HEK293 (cell line): ENCODE results near the gene OPCML.

Experiments used
- CTCF ChIA-PET: fragments of 350-600 bp; formaldehyde crosslinking; extraction: SDS; loops from one replicate; lab custom pipeline; 2021; ENCODE audit warnings: antibody characterized with exemption; lab: Yijun Ruan, JAX
- POLR2A ChIA-PET: fragments of 300-600 bp; formaldehyde crosslinking; extraction: SDS; loops from one replicate; lab custom pipeline; 2020; ENCODE audit warnings: antibody characterized with exemption, inconsistent platforms; lab: Yijun Ruan, JAX
- H3K27ac ChIP-seq: fragments of 200-500 bp; sonication (Bioruptor generic); 2 replicates; pipeline ENCODE4 v1.5.1; 2014; ENCODE audit warnings: low read depth, low read length, control low read depth, inconsistent platforms; ENCODE audit errors: extremely low read depth
- H3K36me3 ChIP-seq, 2 experiments: fragments of 200-500 bp in 1 of 2; sonication (Bioruptor generic) in 1 of 2; 1 replicate in 1 of 2; 2 replicates in 1 of 2; pipeline ENCODE4 v1.5.1; 2014 to 2017; ENCODE audit warnings: inconsistent platforms in 2 of 2, low read length in 2 of 2; ENCODE audit not compliant: control insufficient read depth in 2 of 2, insufficient read depth in 1 of 2
- H3K4me1 ChIP-seq: fragments of 200-500 bp; sonication (Bioruptor generic); 2 replicates; pipeline ENCODE4 v1.5.1; 2014; ENCODE audit warnings: mild to moderate bottlenecking, low read length, inconsistent platforms; ENCODE audit not compliant: control insufficient read depth, insufficient read depth
- H3K4me3 ChIP-seq: 2 replicates; pipeline ENCODE4 v1.5.1; 2011; ENCODE audit warnings: low read depth, mild to moderate bottlenecking, control low read depth, low read length, moderate library complexity
- H3K9me3 ChIP-seq: fragments of 200-500 bp; sonication (Bioruptor generic); 2 replicates; pipeline ENCODE4 v1.5.1; 2014; ENCODE audit warnings: low read depth, low read length, inconsistent platforms; ENCODE audit not compliant: control insufficient read depth, insufficient read depth
- BCL11B ChIP-seq: fragments of 450-650 bp; formaldehyde crosslinking; IDR thresholded peaks from 2 replicates; pipeline ENCODE4 v1.5.1; 2016; ENCODE audit warnings: low read depth, missing biosample characterization, missing genetic modification characterization
- ZEB2 ChIP-seq: fragments of 450-650 bp; formaldehyde crosslinking; IDR thresholded peaks from 2 replicates; pipeline ENCODE4 v1.5.1; 2016; ENCODE audit warnings: missing biosample characterization, missing genetic modification characterization
- ZFHX2 ChIP-seq: fragments of 450-650 bp; formaldehyde crosslinking; conservative IDR thresholded peaks from 2 replicates; pipeline ENCODE4 v1.5.1; 2016; ENCODE audit warnings: missing biosample characterization, missing genetic modification characterization
- ZIC2 ChIP-seq: fragments of 450-650 bp; formaldehyde crosslinking; IDR thresholded peaks from 2 replicates; pipeline ENCODE4 v1.5.1; 2016; ENCODE audit warnings: missing biosample characterization, missing genetic modification characterization
- ZNF138 ChIP-seq: fragments of 450-650 bp; formaldehyde crosslinking; IDR thresholded peaks from 2 replicates; pipeline ENCODE4 v1.5.1; 2016; ENCODE audit warnings: missing biosample characterization, missing genetic modification characterization, borderline replicate concordance
- ZNF544 ChIP-seq: fragments of 450-650 bp; formaldehyde crosslinking; IDR thresholded peaks from 2 replicates; pipeline ENCODE4 v1.5.0; 2017; ENCODE audit warnings: missing biosample characterization, missing genetic modification characterization
- TF ChIP-seq, protein P1 (sequence below): fragments of 450-650 bp; formaldehyde crosslinking; IDR thresholded peaks from 2 replicates; pipeline ENCODE4 v1.5.1; 2016; ENCODE audit warnings: missing biosample characterization, missing genetic modification characterization, borderline replicate concordance
- TF ChIP-seq, protein P2 (sequence below): fragments of 450-650 bp; formaldehyde crosslinking; IDR thresholded peaks from 2 replicates; pipeline ENCODE4 v1.5.1; 2016; ENCODE audit warnings: missing biosample characterization, missing genetic modification characterization
- TF ChIP-seq, protein P3 (sequence below): fragments of 450-650 bp; formaldehyde crosslinking; IDR thresholded peaks from 2 replicates; pipeline ENCODE4 v1.5.1; 2016; ENCODE audit warnings: missing biosample characterization, missing genetic modification characterization
- TF ChIP-seq, protein P4 (sequence below): fragments of 450-650 bp; IDR thresholded peaks from 2 replicates; pipeline ENCODE4 v1.5.1; 2018; ENCODE audit warnings: missing biosample characterization, missing genetic modification characterization
- TF ChIP-seq, protein P5 (sequence below): sonication (generic); formaldehyde crosslinking; IDR thresholded peaks from 2 replicates; pipeline ENCODE4 v1.8.1; 2022; ENCODE audit warnings: mild to moderate bottlenecking, moderate library complexity, missing genetic modification reagents
- TF ChIP-seq, protein P6 (sequence below): fragments of 450-650 bp; formaldehyde crosslinking; IDR thresholded peaks from 2 replicates; pipeline ENCODE4 v1.5.1; 2016; ENCODE audit warnings: missing biosample characterization, missing genetic modification characterization
- TF ChIP-seq, protein P7 (sequence below): fragments of 450-650 bp; formaldehyde crosslinking; IDR thresholded peaks from 2 replicates; pipeline ENCODE4 v1.5.1; 2016; ENCODE audit warnings: missing biosample characterization, missing genetic modification characterization

OPCML gene

DNA sequence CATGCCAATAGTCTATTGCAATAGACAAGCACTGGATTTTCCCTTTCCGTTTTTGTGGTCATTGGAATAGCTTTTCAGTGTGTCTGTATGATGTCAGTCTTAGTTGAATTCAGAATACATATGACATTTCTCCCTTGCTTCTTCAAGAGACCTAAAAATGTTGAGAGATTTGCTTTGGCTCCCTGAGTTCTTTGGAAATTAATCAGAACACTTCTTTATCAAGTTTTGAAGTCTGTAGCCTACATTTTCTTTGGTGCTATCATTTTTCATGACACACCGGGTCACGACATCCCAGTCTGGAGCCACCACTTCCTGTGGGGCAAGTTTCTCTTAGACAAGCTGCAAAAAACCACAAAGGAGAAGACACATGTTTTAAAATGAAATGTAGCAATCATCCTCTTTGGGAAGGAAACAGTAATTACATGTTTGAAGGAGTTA, 847.1 kb downstream of the OPCML start (continued):
- TF ChIP-seq, protein P1, sequence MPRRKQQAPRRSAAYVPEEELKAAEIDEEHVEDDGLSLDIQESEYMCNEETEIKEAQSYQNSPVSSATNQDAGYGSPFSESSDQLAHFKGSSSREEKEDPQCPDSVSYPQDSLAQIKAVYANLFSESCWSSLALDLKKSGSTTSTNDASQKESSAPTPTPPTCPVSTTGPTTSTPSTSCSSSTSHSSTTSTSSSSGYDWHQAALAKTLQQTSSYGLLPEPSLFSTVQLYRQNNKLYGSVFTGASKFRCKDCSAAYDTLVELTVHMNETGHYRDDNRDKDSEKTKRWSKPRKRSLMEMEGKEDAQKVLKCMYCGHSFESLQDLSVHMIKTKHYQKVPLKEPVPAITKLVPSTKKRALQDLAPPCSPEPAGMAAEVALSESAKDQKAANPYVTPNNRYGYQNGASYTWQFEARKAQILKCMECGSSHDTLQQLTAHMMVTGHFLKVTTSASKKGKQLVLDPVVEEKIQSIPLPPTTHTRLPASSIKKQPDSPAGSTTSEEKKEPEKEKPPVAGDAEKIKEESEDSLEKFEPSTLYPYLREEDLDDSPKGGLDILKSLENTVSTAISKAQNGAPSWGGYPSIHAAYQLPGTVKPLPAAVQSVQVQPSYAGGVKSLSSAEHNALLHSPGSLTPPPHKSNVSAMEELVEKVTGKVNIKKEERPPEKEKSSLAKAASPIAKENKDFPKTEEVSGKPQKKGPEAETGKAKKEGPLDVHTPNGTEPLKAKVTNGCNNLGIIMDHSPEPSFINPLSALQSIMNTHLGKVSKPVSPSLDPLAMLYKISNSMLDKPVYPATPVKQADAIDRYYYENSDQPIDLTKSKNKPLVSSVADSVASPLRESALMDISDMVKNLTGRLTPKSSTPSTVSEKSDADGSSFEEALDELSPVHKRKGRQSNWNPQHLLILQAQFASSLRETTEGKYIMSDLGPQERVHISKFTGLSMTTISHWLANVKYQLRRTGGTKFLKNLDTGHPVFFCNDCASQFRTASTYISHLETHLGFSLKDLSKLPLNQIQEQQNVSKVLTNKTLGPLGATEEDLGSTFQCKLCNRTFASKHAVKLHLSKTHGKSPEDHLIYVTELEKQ (tag by site-specific recombination): no peak
- TF ChIP-seq, protein P2, sequence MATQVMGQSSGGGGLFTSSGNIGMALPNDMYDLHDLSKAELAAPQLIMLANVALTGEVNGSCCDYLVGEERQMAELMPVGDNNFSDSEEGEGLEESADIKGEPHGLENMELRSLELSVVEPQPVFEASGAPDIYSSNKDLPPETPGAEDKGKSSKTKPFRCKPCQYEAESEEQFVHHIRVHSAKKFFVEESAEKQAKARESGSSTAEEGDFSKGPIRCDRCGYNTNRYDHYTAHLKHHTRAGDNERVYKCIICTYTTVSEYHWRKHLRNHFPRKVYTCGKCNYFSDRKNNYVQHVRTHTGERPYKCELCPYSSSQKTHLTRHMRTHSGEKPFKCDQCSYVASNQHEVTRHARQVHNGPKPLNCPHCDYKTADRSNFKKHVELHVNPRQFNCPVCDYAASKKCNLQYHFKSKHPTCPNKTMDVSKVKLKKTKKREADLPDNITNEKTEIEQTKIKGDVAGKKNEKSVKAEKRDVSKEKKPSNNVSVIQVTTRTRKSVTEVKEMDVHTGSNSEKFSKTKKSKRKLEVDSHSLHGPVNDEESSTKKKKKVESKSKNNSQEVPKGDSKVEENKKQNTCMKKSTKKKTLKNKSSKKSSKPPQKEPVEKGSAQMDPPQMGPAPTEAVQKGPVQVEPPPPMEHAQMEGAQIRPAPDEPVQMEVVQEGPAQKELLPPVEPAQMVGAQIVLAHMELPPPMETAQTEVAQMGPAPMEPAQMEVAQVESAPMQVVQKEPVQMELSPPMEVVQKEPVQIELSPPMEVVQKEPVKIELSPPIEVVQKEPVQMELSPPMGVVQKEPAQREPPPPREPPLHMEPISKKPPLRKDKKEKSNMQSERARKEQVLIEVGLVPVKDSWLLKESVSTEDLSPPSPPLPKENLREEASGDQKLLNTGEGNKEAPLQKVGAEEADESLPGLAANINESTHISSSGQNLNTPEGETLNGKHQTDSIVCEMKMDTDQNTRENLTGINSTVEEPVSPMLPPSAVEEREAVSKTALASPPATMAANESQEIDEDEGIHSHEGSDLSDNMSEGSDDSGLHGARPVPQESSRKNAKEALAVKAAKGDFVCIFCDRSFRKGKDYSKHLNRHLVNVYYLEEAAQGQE: no peak
- TF ChIP-seq ZNF138 (tag by site-specific recombination): no peak
- TF ChIP-seq, protein P3, sequence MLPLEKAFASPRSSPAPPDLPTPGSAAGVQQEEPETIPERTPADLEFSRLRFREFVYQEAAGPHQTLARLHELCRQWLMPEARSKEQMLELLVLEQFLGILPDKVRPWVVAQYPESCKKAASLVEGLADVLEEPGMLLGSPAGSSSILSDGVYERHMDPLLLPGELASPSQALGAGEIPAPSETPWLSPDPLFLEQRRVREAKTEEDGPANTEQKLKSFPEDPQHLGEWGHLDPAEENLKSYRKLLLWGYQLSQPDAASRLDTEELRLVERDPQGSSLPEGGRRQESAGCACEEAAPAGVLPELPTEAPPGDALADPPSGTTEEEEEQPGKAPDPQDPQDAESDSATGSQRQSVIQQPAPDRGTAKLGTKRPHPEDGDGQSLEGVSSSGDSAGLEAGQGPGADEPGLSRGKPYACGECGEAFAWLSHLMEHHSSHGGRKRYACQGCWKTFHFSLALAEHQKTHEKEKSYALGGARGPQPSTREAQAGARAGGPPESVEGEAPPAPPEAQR (tag by site-specific recombination): no peak
- no peak for TF ChIP-seq ZIC2
- TF ChIP-seq, protein P4, sequence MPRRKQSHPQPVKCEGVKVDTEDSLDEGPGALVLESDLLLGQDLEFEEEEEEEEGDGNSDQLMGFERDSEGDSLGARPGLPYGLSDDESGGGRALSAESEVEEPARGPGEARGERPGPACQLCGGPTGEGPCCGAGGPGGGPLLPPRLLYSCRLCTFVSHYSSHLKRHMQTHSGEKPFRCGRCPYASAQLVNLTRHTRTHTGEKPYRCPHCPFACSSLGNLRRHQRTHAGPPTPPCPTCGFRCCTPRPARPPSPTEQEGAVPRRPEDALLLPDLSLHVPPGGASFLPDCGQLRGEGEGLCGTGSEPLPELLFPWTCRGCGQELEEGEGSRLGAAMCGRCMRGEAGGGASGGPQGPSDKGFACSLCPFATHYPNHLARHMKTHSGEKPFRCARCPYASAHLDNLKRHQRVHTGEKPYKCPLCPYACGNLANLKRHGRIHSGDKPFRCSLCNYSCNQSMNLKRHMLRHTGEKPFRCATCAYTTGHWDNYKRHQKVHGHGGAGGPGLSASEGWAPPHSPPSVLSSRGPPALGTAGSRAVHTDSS (tag by site-specific recombination): no peak
- TF ChIP-seq, protein P5, sequence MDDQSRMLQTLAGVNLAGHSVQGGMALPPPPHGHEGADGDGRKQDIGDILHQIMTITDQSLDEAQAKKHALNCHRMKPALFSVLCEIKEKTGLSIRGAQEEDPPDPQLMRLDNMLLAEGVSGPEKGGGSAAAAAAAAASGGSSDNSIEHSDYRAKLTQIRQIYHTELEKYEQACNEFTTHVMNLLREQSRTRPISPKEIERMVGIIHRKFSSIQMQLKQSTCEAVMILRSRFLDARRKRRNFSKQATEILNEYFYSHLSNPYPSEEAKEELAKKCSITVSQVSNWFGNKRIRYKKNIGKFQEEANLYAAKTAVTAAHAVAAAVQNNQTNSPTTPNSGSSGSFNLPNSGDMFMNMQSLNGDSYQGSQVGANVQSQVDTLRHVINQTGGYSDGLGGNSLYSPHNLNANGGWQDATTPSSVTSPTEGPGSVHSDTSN (CRISPR knock-in tag): no peak
- TF ChIP-seq ZNF544: no peak
- TF ChIP-seq, protein P6, sequence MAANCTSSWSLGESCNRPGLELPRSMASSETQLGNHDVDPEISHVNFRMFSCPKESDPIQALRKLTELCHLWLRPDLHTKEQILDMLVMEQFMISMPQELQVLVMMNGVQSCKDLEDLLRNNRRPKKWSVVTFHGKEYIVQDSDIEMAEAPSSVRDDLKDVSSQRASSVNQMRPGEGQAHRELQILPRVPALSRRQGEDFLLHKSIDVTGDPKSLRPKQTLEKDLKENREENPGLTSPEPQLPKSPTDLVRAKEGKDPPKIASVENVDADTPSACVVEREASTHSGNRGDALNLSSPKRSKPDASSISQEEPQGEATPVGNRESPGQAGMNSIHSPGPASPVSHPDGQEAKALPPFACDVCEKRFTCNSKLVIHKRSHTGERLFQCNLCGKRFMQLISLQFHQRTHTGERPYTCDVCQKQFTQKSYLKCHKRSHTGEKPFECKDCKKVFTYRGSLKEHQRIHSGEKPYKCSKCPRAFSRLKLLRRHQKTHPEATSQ (tag by site-specific recombination): no peak

DNA sequence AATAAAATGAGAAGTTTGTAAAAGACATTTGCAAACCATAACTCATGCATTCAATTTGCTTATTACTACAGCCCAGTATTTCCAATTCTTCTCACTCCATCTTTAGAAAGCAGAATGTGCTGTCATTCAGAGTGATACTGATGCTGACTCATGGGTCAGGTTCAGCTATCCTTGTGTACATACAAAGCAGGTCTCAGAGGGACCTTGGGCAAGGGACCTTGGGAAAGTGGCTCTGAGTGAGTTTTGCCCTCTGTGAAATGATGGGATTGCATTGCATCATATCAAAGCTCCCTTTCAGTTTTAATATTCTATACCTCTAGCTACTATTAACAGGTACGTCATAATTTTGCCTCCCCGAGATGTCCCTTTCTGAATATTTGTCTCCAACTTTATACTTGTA, 848.7 kb downstream of the OPCML start:
- CTCF ChIA-PET: interaction anchor here (0.7 kb wide), 1 partner anchor 357 kb away, joined by 3 read pairs; no protein-coding TSS in a partner anchor
- POLR2A ChIA-PET: no interaction called here
- H3K4me1 ChIP-seq: no peaks in the 10 kb centered on the region
- H3K4me3 ChIP-seq: no peak overlapping the region
- no peaks in the 10 kb centered on the region for H3K36me3 ChIP-seq
- no peaks in the 10 kb centered on the region for H3K9me3 ChIP-seq
- TF ChIP-seq, protein P7, sequence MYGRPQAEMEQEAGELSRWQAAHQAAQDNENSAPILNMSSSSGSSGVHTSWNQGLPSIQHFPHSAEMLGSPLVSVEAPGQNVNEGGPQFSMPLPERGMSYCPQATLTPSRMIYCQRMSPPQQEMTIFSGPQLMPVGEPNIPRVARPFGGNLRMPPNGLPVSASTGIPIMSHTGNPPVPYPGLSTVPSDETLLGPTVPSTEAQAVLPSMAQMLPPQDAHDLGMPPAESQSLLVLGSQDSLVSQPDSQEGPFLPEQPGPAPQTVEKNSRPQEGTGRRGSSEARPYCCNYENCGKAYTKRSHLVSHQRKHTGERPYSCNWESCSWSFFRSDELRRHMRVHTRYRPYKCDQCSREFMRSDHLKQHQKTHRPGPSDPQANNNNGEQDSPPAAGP (tag by site-specific recombination): no peak
- no peak for TF ChIP-seq ZFHX2
- no peak for TF ChIP-seq ZEB2
- TF ChIP-seq BCL11B: no peak
- no peak for TF ChIP-seq ZNF138 (tag by site-specific recombination)
- TF ChIP-seq, all 188 proteins: peak for 0
- no peak overlapping the region for H3K27ac ChIP-seq
